ENCODE results near the gene CATSPERD. TPM values are rescaled to one million over a fixed set of nuclear protein-coding genes. Genes with fewer than 3 reads are reported as not detected.
"Not testable (repeated sequence)": the region's sequence is repeated elsewhere in the genome, so short reads cannot be mapped to it uniquely, and the experiment has no call there.

CATSPERD gene
- total RNA-seq, 3 donors from 2014 or later, result not detected

DNA sequence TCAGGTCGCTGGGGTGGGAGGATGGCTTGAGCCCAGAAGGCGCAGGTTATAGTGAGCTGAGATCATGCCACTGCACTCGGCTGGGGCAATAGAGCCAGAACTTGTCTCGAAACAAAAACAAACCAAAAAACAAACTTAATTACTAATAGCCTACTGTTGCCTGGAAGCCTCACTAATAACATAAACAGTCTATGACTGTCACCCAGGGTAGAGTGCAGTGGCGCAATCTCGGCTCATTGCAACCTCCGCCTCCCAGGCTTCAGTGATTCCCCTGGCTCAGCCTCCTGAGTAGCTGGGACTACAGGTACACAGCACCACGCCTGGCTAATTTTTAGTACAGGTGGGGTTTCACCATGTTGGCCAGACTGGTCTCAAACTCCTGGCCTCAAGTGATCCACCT lies 18.0 kb downstream of the CATSPERD start:
- DNase-seq (ENCODE audit: low spot score in 2 of 2), result no peak
- Histone ChIP-seq H3K27me3 (no peaks in the 10 kb centered on the region), H3K4me3 (no peak overlapping the region), H3K4me1 (no peaks in the 10 kb centered on the region), H3K27ac (no peak overlapping the region), H3K36me3 (no peaks in the 10 kb centered on the region), H3K9me3 (no peaks in the 10 kb centered on the region)
- TF ChIP-seq POLR2A (IDR thresholded peaks at IDR 0.05) (no peak), POLR2AphosphoS5 (IDR thresholded peaks at IDR 0.05) (no peak)
- TF ChIP-seq, protein P1, sequence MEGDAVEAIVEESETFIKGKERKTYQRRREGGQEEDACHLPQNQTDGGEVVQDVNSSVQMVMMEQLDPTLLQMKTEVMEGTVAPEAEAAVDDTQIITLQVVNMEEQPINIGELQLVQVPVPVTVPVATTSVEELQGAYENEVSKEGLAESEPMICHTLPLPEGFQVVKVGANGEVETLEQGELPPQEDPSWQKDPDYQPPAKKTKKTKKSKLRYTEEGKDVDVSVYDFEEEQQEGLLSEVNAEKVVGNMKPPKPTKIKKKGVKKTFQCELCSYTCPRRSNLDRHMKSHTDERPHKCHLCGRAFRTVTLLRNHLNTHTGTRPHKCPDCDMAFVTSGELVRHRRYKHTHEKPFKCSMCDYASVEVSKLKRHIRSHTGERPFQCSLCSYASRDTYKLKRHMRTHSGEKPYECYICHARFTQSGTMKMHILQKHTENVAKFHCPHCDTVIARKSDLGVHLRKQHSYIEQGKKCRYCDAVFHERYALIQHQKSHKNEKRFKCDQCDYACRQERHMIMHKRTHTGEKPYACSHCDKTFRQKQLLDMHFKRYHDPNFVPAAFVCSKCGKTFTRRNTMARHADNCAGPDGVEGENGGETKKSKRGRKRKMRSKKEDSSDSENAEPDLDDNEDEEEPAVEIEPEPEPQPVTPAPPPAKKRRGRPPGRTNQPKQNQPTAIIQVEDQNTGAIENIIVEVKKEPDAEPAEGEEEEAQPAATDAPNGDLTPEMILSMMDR (IDR thresholded peaks at IDR 0.05), result no peak
- intact Hi-C loops (cut with DNase I; ENCODE audit: low total_unique reads), result no loop called here

DNA sequence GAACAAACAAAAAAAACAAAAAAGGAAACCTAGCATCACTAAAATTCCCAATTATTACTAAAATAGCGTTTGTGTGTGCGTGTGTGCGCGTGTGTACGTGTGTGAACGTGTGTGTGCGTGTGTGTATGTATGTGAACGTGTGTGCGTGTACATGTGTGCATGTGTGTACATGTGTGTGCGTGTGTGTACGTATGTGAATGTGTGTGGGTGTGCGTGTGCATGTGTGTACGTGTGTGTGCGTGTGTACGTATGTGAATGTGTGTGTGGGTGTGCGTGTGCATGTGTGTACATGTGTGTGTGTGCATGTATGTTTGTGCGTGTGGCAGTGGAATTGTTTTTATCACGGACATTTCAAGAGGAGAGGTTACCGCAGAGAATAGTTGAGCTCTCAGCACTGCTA lies 21.6 kb downstream of the CATSPERD start:
- no peak overlapping the region for H3K27ac ChIP-seq
- H3K4me3 ChIP-seq, result no peak overlapping the region
- no peak for DNase-seq (ENCODE audit: low spot score in 2 of 2)
- intact Hi-C loops (cut with DNase I; ENCODE audit: low total_unique reads), result no loop called here
- H3K27me3 ChIP-seq, result peaks cover 0 to 4% of the 10 kb centered on the region in 2 donors
- H3K36me3 ChIP-seq, result no peaks in the 10 kb centered on the region
- TF ChIP-seq, protein P1 (IDR thresholded peaks at IDR 0.05), result no peak
- TF ChIP-seq POLR2A (IDR thresholded peaks at IDR 0.05) (no peak), POLR2AphosphoS5 (IDR thresholded peaks at IDR 0.05) (no peak)
- no peaks in the 10 kb centered on the region for H3K4me1 ChIP-seq
- no peaks in the 10 kb centered on the region for H3K9me3 ChIP-seq

DNA sequence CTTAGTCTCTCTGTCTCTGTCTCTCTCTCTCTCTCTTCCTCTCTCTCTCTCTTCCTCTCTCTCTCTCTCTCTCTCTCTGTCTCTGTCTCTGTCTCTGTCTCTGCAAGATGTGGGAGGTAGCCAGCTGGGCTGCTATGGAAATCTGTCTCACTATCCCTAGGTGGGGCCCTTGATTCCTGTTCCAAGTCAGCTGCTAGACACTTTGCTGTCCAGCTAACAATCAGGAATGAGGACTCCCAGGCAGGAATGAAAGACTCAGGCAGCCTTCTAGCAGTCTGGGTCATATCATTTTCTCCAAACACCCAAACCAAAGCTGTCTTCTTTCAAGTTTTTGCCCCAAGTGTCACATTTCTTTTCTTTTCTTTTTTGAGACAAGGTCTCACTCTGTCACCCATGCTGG lies 23.2 kb downstream of the CATSPERD start:
- no peak for DNase-seq (ENCODE audit: low spot score in 2 of 2)
- no peak overlapping the region for H3K27ac ChIP-seq
- TF ChIP-seq POLR2AphosphoS5 (IDR thresholded peaks at IDR 0.05) (no peak), POLR2A (IDR thresholded peaks at IDR 0.05) (no peak)
- TF ChIP-seq, protein P1 (IDR thresholded peaks at IDR 0.05), result no peak
- H3K4me1 ChIP-seq, result no peaks in the 10 kb centered on the region
- H3K27me3 ChIP-seq, result peaks cover 0 to 4% of the 10 kb centered on the region in 2 donors
- no peaks in the 10 kb centered on the region for H3K9me3 ChIP-seq
- intact Hi-C loops (cut with DNase I; ENCODE audit: low total_unique reads), result no loop called here
- no peaks in the 10 kb centered on the region for H3K36me3 ChIP-seq
- no peak overlapping the region for H3K4me3 ChIP-seq

DNA sequence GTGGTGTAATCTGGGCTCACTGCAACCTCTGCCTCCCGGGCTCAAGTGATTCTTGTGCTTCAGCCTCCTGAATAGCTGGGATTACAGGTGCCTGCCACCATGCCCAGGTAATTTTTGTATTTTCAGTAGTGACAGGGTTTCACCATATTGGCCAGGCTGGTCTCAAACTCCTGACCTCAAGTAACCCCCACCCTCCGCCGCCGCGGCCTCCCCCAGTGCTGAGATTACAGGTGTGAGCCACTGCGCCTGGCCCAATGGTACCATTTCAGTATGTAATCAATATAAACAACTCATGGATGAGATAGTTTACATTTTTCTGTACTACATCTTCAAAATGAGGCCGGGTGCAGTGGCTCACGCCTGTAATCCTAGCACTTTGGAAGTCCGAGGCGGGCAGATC lies 24.6 kb downstream of the CATSPERD start:
- DNase-seq (ENCODE audit: low spot score in 2 of 2); H3K27ac ChIP-seq; H3K9me3 ChIP-seq; H3K4me1 ChIP-seq; H3K4me3 ChIP-seq; H3K27me3 ChIP-seq; H3K36me3 ChIP-seq; intact Hi-C loops (cut with DNase I; ENCODE audit: low total_unique reads): not testable (repeated sequence)

DNA sequence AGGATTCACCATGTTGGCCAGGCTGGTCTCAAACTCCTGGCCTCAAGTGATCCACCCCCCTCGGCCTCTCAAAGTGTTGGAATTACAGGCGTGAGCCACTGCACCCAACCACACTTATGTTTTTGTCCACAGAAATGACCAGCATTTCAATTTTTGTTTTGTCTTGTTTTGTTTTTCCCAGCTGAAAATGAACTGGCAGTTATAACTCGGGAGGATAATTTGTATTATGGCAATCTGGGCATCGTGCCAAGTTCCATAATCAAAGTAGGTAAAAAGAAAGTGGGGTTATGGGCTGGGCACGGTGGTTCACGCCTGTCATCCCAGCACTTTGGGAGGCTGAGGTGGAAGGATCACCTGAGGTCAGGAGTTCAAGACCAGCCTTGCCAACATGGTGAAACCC lies 28.5 kb downstream of the CATSPERD start:
- intact Hi-C loops (cut with DNase I; ENCODE audit: low total_unique reads); DNase-seq (ENCODE audit: low spot score in 2 of 2); H3K9me3 ChIP-seq; H3K4me3 ChIP-seq; H3K27me3 ChIP-seq; H3K4me1 ChIP-seq; H3K27ac ChIP-seq; H3K36me3 ChIP-seq: not testable (repeated sequence)

DNA sequence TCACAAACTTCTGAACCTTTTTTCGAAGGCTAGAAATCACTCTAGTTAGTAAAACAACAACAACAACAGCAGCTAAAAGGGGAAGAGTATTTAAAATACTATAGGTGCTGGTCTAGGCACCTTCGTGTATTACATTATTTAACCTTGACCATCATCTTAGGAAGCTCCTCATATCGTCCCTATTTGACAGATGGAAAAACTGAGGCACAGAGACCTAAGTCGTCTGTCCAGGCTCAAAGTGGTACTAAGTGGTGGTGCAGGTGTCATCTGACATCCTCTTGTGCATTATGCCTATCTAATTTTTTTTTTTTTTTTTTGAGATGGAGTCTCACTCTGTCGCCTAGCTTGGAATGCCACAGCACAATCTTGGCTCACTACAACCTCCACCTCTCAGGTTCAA lies 29.1 kb downstream of the CATSPERD start:
- Histone ChIP-seq H3K4me1 (no peaks in the 10 kb centered on the region), H3K27me3 (peaks cover 0 to 4% of the 10 kb centered on the region in 2 donors), H3K9me3 (no peaks in the 10 kb centered on the region), H3K4me3 (no peak overlapping the region), H3K27ac (no peak overlapping the region), H3K36me3 (no peaks in the 10 kb centered on the region)
- TF ChIP-seq POLR2A (IDR thresholded peaks at IDR 0.05), result no peak
- no peak for TF ChIP-seq POLR2AphosphoS5 (IDR thresholded peaks at IDR 0.05)
- TF ChIP-seq, protein P1 (IDR thresholded peaks at IDR 0.05), result no peak
- intact Hi-C loops (cut with DNase I; ENCODE audit: low total_unique reads), result no loop called here
- no peak for DNase-seq (ENCODE audit: low spot score in 2 of 2)

All from breast epithelium (tissue), 4 donors.